Skin epidermis (tissue), 12 donors: ENCODE results near the gene OR5AR1.
"Not testable (repeated sequence)": the region's sequence is repeated elsewhere in the genome, so short reads cannot be mapped to it uniquely, and the experiment has no call there.

Experiments
- H3K27ac ChIP-seq, 21 experiments: fragments of 200-600 bp; sonication (generic) in 11 of 21; one replicate each; pipeline ENCODE4 v1.5.0; 2020; ENCODE audit warnings: mild to moderate bottlenecking in 3 of 21, inconsistent platforms in 2 of 21, moderate library complexity in 2 of 21
- H3K4me3 ChIP-seq, 7 experiments: fragments of 200-600 bp; sonication (generic) in 2 of 7; one replicate each; pipeline ENCODE4 v1.5.0; 2020; ENCODE audit warnings: inconsistent platforms in 2 of 7, mild to moderate bottlenecking in 2 of 7, moderate library complexity in 1 of 7

OR5AR1 gene

DNA sequence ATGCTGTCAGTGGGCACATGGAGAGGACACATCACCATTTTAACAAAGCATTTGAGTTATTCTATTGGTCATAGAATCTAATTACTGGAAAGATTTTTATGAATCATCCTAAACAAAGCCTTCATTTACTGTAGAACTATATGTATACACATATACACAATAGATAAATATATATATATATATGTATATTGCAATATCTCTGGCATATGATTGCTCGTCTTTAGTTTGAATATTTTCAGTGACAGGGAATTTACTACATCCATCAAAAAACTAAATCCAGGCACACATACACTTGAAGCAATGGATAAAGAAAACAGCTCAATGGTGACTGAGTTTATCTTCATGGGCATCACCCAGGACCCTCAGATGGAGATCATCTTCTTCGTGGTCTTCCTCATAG, at the start of gene OR5AR1:
OR5AR1 (plus strand) TSS at position 301 of the 400 bp plus-strand sequence; CDS start at position 301, 0 bp downstream.
- no peak within 1 kb of the TSS for H3K27ac ChIP-seq
- no peak within 1 kb of the TSS for H3K4me3 ChIP-seq

DNA sequence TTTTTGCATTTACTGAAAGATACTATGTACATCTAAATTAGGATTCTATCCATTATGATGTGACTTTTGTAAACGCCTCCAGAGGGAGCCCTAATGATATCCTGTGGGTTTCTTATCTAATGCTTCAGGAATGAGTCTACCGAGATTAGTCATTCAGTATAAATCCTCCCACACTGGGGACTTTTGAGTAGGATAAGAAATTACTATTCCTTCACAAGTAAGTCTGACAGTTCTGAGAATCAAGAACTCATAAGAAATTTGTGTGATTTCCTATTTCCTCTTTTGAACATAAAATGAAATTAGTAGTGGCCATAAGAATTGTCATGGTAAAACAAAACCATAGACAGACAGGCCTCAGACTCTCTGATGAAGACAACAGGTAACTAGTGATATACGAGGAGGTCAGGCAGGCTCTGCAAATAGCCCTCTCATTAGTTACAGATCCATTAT, 38.8 kb upstream of the OR5AR1 start:
- Histone ChIP-seq H3K4me3 (no peak overlapping the region), H3K27ac (no peak overlapping the region)

DNA sequence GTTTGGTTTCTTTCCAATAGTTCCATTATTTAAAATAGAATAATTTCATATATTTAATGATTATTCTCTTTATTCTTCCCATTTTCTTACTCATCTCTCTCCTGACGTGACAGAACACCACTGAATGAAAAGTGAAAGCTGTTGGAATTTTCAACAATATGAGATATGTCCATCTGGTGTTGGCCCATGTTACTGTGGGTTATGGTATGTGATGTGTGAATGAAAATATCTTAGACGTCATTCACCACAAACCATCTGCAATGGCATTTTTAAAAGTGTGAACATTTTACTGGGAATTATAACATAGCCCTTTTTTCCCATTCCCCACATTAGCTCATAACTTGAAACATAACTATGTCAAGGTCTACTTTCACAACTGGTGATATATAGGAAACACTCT, 37.5 kb upstream of the OR5AR1 start:
- H3K27ac ChIP-seq, result no peak overlapping the region
- H3K4me3 ChIP-seq, result no peak overlapping the region

DNA sequence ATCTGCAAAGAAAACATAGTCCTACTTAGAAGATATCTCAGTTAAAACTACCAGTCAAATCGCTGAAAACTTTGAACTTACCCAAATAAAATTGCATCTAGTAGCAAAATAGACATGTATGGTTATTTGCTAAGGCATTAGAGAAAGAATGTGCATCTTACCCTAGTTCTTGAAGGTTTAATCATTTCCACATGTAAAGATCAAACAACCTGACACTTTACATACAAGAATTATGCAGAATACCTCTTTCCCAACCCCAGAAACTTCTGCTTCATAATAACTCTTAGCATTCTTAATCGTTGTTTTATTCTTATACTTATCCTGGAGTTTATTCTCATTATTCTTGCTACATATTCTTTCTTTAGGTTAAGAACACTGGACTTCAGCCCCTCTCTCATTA, 31.2 kb upstream of the OR5AR1 start:
- no peak overlapping the region for H3K4me3 ChIP-seq
- no peak overlapping the region for H3K27ac ChIP-seq

DNA sequence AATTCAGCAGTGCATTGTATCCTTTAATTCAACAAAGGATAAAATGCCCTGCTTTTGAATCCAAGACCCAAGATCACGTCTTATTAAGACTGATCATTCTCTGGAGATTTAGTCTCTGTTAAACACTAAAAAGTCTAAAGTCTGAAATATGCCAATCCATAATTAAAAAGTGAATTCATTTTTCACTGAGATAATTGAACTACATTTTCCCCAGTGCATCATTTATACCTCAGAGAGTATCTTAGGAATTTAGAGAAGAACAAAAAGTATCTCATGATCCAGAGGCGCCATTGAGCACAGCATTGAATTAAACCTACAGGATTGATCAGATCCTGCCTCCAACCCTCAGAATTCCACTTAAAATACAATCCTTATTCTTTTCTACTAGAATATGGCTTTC, 26.6 kb upstream of the OR5AR1 start:
- Histone ChIP-seq H3K4me3 (no peak overlapping the region), H3K27ac (no peak overlapping the region)

DNA sequence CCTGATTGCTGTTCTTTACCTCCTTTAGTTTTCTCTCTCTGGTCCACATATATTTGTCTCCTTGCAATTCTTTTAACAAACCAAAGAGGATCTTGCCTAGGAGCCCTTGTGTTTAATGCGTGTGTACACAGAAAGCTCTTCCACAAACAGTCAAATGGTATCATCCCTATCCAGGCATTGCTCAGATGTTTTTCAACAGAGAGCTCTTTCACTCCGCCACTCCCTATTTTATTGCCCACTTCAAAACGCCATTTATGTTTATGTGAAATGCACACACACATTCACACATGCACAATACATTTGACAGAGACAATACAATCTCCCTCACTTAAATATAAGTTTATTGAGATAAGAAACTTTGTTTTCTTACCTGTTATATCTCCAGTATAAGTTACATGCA, 26.0 kb upstream of the OR5AR1 start:
- H3K4me3 ChIP-seq, result no peak overlapping the region
- no peak overlapping the region for H3K27ac ChIP-seq

DNA sequence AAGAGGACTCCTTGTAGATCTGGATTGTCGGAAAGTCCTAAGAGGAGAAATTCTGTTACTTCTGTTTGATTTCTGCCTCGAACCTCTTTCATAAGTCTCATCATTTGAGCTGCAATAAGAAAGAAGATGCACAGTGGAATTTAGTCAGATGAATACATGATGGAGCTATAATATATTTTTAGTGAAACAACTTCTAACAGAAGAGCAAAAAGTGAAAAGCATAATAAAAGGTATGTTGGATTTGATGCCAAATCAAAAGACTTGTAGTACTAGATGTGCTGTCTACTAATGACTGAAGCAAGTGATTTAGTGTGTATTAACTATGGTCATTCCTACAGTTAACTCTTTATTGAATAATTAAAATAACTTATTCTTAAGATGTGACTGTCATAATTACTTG, 21.1 kb upstream of the OR5AR1 start, which contains the start of gene OR5AP2:
OR5AP2 (minus strand) TSS at position 101 of the 400 bp plus-strand sequence; CDS start at position 101, 0 bp downstream.
- H3K27ac ChIP-seq, result no peak within 1 kb of the TSS
- H3K4me3 ChIP-seq, result no peak within 1 kb of the TSS

DNA sequence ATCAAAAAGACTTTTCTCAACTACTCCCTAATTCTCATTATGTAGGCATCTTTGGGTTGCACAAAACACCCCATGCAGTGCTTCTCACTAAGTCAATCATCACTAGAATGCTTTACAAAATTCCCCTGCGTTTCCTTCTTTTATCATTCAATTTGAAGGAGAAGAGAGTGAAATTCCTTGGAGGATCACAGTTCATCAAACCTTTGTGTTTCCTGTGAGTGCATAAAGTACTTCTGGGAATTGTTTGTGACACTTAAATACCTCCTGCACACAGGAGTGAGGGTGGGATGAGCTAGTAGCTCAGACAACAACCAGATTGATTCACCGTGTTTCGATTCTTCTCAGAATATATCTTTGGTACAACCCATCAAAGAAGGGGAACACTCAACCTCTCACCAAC, 3.7 kb upstream of the OR5AR1 start:
- no peak overlapping the region for H3K27ac ChIP-seq
- no peak overlapping the region for H3K4me3 ChIP-seq

DNA sequence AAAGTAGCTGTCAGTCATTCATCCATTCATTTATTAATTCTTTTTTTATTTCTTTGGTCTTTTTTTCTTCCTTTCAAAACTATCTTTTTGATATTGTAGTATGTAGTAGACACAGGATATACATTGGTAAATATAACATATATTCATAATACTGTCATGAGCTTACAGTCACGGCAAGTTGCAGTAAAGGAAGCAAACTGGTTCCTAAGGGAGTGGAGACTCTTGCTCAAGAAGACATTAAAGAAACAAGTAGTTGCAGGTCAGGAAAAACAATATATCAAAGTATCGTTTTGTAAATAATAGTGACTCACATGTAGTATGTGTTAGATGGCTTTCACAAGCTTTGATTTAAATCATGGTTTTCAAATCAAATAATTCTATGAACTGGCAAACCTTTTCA, 7.5 kb downstream of the OR5AR1 start:
- Histone ChIP-seq H3K27ac (no peak overlapping the region), H3K4me3 (no peak overlapping the region)

DNA sequence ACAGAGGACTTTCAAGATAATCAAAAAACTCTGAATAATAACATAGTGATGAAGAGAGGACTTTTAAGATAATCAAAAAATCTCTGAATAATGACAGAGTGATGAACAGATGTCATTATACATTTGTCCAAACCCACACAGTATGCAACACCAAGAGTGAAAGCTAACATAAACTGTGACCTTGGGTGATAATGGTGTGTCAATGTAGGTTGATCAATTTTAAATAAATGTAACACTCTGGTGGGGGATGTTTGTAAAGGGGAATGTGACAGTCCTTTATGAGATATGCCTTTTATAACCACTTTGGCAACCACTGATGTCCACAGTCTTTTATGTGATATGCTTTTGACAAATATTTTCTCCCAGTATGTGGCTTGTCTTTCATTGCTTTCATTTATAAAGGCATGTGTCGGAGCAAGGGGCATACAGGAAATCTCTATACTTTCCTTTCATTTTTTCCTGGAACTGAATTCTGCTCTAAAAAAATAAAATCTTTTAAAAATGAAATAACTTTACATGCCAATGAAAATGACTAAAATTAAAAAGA, 25.1 kb downstream of the OR5AR1 start:
- no peak overlapping the region for H3K27ac ChIP-seq
- no peak overlapping the region for H3K4me3 ChIP-seq

DNA sequence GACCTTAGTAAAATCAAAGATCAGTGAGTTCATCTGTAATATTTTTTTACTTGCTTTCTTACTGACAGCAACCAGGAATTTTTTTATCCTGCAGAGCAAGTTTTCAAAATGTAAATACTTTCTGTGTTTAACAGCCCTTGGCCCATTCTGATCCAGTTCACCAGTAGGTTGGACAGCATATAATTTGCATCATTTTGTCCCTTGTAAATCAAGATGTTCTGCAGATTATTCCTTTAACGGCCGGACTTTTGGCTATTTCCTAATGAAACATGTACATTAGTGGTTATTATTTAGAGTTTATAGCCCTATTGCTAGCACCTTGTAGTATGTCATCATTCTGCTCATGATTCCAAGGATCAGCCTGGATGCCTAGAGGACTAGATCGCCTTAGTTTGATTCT, 27.7 kb downstream of the OR5AR1 start:
- H3K4me3 ChIP-seq, H3K27ac ChIP-seq: not testable (repeated sequence)

DNA sequence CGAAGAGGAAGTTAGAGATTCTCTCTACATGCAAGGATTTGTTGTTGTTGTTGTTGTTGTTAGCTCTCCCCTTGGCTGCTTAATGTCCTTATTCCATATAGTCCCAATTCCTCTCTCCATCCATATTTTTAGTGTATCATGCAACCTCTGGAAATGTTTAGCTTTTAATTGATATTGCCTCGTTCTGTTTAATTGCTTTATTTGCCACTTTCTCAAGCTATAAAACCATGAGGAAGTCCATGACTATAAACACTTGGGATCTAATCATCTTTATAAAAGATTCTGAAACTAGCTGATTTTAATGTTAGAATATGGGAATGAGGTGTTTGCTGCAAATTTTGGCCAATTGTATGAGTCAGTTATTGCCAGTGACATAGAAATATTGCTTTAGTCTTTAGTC, 29.9 kb downstream of the OR5AR1 start:
- H3K27ac ChIP-seq, result no peak overlapping the region
- H3K4me3 ChIP-seq, result no peak overlapping the region

DNA sequence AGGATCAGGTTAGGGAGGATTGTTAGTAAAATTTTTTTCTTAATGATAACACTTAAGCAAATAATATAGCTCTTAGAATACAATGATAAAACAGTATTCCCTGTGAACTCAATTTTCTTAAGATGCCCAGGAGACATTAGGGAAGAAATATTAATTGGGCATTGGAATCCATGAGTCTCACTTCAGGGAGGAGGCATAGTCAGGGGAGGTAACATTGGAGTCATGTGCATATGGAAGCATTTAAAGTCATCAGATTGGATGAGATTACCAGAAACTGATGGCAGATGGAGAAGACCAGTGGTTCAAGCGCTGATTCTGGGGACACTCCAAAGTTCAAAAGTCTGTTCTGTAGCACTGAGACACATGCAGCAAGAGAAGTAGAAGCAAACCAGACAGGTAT, 35.3 kb downstream of the OR5AR1 start, which contains the start of gene OR9G1:
OR9G1 (plus strand) TSS at position 301 of the 400 bp plus-strand sequence. CDS start 1,293 bp downstream, outside the sequence.
- Histone ChIP-seq H3K4me3 (no peak within 1 kb of the TSS), H3K27ac (no peak within 1 kb of the TSS)

DNA sequence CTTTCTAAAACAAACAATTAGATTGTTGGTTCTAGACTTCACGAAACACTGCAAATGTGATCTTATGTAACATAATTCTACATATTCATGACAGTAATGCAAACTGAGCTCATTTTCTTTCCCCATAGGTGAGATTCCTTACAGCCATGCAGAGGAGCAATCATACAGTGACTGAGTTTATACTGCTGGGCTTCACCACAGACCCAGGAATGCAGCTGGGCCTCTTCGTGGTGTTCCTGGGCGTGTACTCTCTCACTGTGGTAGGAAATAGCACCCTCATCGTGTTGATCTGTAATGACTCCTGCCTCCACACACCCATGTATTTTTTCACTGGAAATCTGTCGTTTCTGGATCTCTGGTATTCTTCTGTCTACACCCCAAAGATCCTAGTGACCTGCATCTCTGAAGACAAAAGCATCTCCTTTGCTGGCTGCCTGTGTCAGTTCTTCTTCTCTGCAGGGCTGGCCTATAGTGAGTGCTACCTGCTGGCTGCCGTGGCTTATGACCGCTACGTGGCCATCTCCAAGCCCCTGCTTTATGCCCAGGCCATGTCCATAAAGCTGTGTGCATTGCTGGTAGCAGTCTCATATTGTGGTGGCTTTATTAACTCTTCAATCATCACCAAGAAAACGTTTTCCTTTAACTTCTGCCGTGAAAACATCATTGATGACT, 36.9 kb downstream of the OR5AR1 start:
- Histone ChIP-seq H3K4me3 (no peak overlapping the region), H3K27ac (no peak overlapping the region)

DNA sequence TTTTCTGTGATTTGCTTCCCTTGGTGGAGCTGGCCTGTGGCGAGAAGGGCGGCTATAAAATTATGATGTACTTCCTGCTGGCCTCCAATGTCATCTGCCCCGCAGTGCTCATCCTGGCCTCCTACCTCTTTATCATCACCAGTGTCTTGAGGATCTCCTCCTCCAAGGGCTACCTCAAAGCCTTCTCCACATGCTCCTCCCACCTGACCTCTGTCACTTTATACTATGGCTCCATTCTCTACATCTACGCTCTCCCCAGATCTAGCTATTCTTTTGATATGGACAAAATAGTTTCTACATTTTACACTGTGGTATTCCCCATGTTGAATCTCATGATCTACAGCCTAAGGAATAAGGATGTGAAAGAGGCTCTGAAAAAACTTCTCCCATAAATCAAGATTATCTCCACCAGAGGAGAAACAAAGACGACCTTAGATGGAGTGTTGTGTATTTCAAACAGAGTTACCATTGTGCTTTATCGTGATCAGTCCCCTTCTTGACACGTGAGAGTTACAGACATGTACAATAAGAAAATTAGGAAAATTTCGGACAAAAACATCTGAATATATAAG, 37.5 kb downstream of the OR5AR1 start:
- Histone ChIP-seq H3K4me3 (no peak overlapping the region), H3K27ac (no peak overlapping the region)

DNA sequence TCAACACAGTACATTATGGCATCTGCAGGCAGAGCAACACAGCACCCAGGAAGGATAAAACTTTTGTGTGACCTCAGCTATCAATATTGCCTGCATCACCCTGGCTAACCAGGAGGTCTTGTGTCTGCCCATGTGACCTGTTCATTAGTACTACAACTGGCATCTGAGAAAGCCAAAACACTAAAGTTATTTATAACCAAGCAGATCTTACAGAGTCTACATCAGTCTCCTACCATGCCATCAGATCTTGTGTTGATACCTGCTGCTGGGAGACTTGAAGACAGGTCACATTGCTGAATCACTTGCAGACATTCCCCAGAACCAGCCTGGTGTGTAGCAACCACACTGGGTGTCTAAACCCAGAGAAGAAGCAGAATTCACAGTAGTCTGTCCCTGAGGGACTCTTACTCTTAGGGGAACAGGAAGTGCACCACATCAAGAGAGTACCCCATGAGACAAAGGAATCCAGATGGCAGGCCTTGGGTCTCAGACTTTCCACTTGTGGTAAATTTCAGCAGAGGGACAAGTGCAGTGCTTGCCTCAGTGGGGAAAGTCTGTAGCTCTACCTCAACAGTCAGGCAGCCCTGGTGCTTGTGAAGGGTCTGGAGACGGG, 42.4 kb downstream of the OR5AR1 start:
- H3K27ac ChIP-seq, result no peak overlapping the region
- no peak overlapping the region for H3K4me3 ChIP-seq

DNA sequence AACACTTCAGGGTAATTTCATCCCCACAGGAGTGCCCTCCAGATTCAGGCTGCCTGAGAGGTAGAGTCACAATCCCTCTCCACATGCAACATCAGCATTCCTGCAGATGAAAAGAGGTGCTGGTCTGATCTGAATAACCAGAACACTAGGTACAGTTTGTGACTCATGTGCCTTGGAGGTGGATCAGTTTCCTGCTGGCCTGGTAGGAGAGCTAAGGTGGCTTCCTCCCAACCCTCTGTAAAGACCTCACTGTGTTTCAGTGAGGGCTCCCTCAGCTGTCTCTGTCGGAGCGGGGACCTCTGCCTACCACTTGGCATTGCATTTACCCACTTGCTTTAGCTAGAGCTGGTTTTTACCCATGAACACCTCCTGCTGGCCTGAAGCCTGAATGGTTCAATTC, 43.0 kb downstream of the OR5AR1 start:
- H3K27ac ChIP-seq, result no peak overlapping the region
- no peak overlapping the region for H3K4me3 ChIP-seq

DNA sequence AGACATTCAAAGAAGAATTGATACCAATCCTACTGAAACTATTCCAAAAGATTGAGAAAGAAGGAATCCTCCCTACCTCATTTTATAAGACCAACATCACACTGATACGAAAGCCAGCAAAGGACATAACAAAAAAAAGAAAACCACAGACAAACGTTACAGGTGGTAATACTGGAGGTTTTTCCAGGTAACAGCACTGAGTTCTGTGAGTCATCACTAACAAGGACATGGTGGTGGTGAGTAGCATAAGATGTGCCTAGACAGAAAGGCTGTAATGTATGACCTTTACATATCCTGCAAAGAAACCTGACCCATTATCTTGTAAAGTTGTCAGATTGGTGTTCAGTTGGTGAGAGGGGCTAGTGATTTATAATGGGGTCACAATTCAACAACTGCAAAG, 50.7 kb downstream of the OR5AR1 start:
- Histone ChIP-seq H3K27ac (no peak overlapping the region), H3K4me3 (no peak overlapping the region)
